ENCODE results near the gene ANKRD11.
"Not testable (repeated sequence)": the region's sequence is repeated elsewhere in the genome, so short reads cannot be mapped to it uniquely, and the experiment has no call there.

The ANKRD11 gene

DNA sequence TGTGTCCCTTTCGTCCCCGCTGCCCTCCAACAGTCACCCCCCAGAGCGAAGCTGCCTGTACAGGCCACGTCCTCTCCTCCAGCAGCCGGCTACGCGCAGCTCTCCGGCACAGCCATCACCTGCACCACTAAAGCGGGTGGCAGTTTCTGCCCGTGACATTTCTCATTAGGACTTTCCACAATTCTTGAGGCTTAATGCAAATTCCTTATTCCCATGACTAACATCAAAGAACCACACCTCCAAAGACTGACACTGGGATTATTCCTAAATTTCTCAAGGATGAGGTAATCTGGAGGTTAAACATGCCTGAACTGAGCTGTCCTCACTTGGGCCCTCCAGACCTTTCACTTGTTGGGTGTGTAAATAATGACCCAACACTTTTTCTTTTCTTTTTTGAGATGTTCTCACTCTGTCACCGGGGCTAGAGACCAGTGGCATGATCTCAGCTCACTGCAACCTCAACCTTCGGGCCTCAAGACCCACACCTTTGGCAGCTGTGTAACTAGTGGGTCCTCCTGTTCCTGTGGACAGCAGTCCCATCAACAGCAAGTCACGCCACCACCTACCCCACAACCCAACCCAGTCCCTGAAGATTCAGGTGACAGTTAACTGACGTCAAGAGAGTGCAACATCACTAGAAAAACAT lies 11.7 kb downstream of the ANKRD11 start:
- DNase-seq (ENCODE audit: low read depth): no peak

GRCh38 chr16:89476811-89477261 lies 13.5 kb downstream of the ANKRD11 start:
- DNase-seq (ENCODE audit: low read depth): no peak

DNA sequence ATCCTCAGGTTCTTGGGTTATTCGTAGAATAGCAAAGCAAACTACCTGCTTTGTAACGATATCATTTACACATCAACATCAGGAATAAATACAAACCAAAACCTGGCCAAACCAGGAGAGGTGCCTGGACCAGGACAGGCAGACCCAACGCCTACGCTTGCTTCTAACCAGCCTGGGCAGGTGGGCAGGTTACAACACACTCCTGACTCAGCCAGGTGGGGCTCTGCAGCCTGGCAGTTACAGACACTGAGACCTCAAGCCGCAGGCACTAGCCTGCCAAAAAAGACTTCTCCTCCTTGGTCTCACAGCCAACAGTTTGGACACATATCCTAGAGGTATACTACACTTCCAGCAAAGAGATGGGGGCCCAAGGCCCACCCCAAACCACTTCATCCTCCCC lies 14.0 kb downstream of the ANKRD11 start:
- no peak for DNase-seq (ENCODE audit: low read depth)

DNA sequence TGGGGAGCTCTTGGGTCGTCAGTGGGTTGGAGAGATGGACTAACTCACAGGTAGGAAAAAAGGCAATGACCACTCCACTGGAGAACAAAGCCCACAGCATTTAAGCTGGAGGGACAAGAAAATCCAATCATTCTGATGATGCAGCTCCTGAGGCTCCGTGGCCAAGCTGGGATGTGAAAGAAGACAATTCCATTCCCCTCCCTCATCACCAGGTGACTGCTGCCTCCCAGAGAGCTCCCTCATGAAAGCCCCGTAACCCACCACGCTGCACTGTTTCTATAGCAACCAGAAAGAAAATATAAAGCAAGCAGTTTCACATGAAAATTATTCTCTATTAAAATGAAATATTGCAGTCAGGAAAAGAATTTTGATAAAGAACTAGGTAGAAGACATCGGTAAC lies 15.2 kb downstream of the ANKRD11 start:
- no peak for DNase-seq (ENCODE audit: low read depth)

DNA sequence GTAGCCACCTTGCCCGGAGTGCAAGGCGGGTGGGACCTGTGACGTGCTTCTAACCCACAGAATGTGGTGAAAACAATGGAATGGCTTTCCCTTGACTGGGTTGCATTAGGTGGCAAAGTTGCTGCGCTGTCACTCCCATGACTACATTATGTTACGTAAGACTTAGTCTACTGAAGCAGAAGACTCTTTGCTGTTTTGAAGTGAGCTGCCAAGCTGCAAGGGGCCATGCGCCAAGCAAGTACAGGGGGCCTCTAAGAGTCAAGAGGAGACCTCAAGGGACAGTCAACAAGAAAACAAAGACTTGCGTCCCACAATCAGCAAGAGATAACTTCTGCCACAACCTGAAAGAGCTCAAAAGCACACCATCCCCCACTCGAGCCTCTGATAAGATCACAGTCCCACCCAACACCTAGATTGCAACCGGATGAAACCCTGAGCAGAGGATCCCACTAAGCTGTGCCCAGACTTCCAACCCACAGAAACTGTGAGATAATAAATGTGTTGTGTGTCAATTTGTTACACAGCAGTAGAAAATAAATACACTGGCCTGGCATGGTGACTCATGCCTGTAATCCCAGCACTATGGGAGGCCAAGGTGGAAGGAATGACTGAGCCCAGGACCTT lies 16.5 kb downstream of the ANKRD11 start:
- DNase-seq (ENCODE audit: low read depth): no peak

DNA sequence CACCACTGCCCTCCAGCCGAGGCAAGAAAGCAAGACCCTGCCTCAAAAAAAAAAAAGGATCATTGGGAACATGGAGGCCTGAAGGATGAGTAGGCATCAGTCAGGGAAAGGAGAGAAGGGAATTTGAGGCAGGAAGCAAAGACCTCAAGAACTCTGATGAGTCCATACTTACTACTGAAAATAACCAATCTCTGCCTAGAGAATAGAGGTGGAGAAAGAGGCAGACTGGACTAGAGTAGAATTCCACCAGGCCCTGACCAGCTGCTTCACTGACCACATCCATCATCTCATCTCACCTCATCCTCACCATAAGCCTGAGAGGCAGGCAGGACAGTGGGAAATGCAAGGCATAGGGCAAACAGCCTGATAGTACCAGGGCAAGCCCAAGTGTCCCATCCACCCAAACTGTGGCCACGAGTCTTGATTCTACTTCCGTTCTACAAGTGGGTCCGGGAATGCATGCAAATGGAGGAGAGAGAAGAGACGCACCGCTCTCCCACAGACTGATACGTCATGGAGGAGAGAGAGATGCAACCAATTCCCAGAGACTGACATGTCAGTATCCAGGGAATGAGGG lies 17.1 kb downstream of the ANKRD11 start:
- no peak for DNase-seq (ENCODE audit: low read depth)

GRCh38 chr16:89472711-89473075 lies 17.7 kb downstream of the ANKRD11 start:
- no peak for DNase-seq (ENCODE audit: low read depth)

GRCh38 chr16:89467382-89467781 lies 23.0 kb downstream of the ANKRD11 start:
- no peak for DNase-seq (ENCODE audit: low read depth)

GRCh38 chr16:89466920-89467319 lies 23.4 kb downstream of the ANKRD11 start:
- no peak for DNase-seq (ENCODE audit: low read depth)

- DNase-seq (ENCODE audit: low read depth): not testable (repeated sequence)
Observed at GRCh38 chr16:89463312-89463711, 27.0 kb downstream of the ANKRD11 start.

DNA sequence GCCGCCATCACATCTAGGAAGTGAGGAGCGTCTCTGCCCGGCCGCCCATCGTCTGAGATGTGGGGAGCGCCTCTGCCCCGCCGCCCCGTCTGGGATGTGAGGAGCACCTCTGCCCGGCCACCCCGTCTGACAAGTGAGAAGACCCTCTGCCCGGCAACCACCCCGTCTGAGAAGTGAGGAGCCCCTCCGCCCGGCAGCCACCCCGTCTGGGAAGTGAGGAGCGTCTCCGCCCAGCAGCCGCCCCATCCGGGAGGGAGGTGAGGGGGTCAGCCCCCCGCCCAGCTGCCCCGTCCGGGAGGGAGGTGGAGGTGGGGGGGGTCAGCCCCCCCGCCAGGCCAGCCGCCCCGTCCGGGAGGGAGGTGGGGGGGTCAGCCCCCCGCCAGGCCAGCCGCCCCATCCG lies 27.7 kb downstream of the ANKRD11 start:
- DNase-seq (ENCODE audit: low read depth): not testable (repeated sequence)

DNA sequence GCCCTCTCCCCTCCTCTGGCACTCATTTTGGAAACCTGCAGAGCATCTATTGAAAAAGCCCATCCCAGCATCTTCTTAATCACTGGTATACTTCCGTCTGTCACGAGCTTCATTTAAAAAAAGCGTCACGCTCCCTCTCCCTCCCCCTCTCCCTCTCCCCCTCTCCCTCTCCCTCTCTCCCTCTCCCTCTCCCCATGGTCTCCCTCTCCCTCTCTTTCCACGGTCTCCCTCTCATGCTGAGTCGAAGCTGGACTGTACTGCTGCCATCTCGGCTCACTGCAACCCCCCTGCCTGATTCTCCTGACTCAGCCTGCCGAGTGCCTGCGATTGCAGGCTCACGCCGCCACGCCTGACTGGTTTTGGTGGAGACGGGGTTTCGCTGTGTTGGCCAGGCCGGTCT lies 28.5 kb downstream of the ANKRD11 start:
- DNase-seq (ENCODE audit: low read depth): not testable (repeated sequence)

DNA sequence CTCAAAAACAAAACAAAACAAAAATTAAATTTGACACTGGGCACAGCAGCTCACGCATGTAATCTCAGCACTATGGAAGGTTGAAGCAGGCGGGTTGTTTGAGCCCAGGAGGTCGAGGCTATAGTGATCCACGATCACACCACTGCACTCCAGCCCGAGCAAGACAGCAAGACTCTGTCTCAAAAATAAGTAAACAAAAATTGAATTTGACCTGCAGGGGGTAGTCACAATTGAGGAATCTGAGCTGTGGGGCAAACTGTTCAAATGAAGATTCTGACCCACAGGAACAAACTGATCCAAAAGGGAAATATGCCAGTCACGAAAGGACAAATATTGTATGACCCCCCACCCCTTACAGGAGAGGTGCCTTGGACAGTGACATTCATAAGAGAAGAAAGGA lies 29.8 kb downstream of the ANKRD11 start:
- no peak for DNase-seq (ENCODE audit: low read depth)

GRCh38 chr16:89458967-89459366 lies 31.4 kb downstream of the ANKRD11 start:
- DNase-seq (ENCODE audit: low read depth): no peak

- DNase-seq (ENCODE audit: low read depth): no peak
Observed at GRCh38 chr16:89458551-89458950, 31.8 kb downstream of the ANKRD11 start.

DNA sequence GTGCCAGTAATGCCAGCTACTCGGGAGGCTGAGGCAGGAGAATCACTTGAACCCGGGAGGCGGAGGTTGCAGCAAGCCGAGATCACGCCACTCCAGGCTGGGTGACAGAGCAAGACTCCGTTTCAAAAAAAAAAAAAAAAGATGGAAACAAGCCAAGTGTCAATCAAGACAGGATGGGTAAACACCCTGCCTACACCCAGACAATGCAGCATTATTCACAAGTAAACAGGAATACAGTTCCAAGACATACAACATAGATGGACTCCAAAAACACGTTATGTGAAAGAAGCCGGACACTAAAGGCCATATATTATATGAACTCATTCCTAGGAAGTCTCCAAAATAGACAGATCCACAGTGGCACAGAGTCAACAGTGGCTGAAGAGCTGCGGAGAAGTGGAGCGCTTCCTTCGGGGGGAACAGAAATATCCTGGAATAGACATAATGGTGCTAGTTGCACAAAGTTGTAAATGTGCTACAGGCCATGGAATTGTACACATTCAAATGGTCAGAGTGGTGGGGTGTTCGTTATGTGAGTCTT lies 33.9 kb downstream of the ANKRD11 start:
- no peak for DNase-seq (ENCODE audit: low read depth)

DNA sequence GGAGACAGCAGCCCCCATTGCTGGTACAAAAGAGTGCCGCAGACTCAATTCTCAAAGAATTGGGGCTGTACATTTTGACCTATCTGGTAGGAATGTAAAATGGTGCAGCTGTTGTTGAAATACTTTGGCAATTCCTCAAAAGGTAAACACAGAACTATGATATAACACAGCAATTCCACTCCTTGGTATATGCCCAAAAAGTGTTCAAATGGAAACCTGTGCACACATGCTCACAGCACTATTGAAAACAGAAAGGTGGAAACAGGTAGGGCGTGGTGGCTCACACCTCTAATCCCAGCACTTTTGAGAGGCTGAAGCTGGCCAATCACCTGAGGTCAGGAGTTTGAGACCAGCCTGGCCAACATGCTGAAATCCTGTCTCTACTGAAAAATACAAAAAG lies 34.7 kb downstream of the ANKRD11 start:
- no peak for DNase-seq (ENCODE audit: low read depth)

- DNase-seq (ENCODE audit: low read depth): no peak
Observed at GRCh38 chr16:89455178-89455577, 35.2 kb downstream of the ANKRD11 start.

GRCh38 chr16:89454378-89455125 lies 35.8 kb downstream of the ANKRD11 start:
- DNase-seq (ENCODE audit: low read depth): not testable (repeated sequence)

DNA sequence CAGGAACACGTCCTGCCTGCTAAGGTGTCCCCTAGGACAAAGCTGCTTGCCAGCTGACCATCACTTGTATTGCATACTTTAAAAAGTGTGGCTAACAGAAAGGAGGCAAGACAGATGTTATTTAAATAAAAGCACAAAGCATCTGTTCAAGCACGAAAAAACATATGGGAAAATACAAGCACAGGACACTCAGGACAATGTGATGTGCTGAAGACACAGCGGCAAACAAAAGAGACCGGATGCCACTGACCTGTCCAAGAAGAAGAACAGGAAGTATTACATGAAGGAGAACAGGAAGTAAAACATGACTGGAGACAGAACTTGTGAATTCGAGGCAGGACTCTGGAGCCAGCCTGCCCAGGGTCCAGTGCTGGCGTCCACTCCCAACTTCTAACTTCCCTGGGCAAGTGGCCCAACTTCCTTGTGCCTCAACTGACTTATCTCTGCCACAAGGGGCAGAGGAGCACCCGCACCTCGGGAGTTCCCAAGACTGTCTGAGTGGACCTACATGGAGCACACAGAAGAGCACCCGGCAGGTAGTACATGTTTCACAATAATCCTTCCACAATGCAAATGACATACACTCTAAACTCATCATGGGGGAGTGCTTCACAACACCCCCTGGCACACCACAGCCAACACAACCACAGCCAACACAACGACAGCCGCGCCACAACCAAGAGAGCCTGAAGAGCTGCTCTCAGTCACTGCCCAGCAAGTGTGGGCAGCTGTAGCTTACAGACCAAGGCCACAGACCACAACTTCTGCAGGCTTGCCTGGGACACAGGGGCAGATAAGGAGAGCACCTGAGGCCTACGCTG lies 36.6 kb downstream of the ANKRD11 start:
- DNase-seq (ENCODE audit: low read depth): no peak

DNA sequence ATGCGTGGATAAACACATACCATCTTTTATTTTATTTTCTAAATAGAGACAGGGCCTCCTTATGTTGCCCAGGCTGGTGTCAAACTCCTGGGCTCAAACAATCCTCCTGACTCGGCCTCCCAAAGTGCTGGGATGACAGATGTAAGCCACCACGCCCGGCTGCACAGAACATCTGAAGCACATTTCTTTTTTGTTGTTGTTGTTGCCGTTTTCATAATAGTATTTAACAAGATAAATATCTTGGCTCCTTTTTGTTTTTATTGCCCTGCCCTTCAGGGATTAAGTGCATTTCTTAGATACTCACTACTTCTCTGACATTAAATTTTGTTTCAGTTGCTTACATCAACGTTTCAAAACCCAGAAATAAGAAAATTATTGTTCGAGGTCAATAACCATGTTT lies 37.4 kb downstream of the ANKRD11 start:
- no peak for DNase-seq (ENCODE audit: low read depth)

GRCh38 chr16:89452241-89452640 lies 38.1 kb downstream of the ANKRD11 start:
- DNase-seq (ENCODE audit: low read depth): no peak
